SK-N-SH (cell line): ENCODE measurements around the gene B4GALT6.

ENCODE experiments used
- FOSL2 ChIP-seq: IDR thresholded peaks from 2 replicates; pipeline ENCODE4 v1.4.0; 2012; ENCODE audit warnings: low read depth, mild to moderate bottlenecking, moderate library complexity, borderline replicate concordance
- JUND ChIP-seq: IDR thresholded peaks from 2 replicates; pipeline ENCODE4 v1.4.0; 2012
- POLR2AphosphoS5 ChIP-seq: IDR thresholded peaks from 2 replicates; pipeline ENCODE4 v1.6.1; 2012; ENCODE audit warnings: low read depth, low read length
- TF ChIP-seq, protein P1 (sequence below): fragments of 200-600 bp; sonication (generic); IDR thresholded peaks from 2 replicates; pipeline ENCODE4 v1.6.1; 2017; ENCODE audit warnings: antibody characterized with exemption, mild to moderate bottlenecking, moderate library complexity

DNA sequence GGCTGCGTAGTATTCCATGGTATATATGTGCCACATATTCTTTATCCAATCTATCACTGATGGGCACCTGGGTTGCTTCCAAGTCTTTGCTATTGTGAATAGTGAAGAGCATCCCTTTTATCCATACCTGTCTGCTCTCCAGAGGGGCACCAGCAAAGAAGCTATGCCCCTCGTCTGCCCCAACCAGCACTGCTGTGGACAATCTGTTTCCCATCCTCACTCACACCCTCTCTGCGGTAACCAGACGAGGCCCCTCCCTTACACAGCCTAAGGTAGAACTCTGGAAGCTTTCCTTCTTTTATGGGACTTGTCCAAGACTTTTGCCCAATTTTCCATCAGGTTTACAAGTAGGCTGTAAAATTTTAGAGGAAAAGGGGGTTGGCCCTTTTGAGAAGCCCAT is 67.8 kb downstream of the B4GALT6 start:
- no peak for TF ChIP-seq JUND
- TF ChIP-seq FOSL2, result no peak
- no peak for TF ChIP-seq POLR2AphosphoS5
- TF ChIP-seq, protein P1, sequence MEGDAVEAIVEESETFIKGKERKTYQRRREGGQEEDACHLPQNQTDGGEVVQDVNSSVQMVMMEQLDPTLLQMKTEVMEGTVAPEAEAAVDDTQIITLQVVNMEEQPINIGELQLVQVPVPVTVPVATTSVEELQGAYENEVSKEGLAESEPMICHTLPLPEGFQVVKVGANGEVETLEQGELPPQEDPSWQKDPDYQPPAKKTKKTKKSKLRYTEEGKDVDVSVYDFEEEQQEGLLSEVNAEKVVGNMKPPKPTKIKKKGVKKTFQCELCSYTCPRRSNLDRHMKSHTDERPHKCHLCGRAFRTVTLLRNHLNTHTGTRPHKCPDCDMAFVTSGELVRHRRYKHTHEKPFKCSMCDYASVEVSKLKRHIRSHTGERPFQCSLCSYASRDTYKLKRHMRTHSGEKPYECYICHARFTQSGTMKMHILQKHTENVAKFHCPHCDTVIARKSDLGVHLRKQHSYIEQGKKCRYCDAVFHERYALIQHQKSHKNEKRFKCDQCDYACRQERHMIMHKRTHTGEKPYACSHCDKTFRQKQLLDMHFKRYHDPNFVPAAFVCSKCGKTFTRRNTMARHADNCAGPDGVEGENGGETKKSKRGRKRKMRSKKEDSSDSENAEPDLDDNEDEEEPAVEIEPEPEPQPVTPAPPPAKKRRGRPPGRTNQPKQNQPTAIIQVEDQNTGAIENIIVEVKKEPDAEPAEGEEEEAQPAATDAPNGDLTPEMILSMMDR, result no peak
